Measurements from ENCODE around the gene COL23A1. TPM values are rescaled to one million over a fixed set of nuclear protein-coding genes. Genes with fewer than 3 reads are reported as not detected.

The COL23A1 gene
- total RNA-seq, 1 donor from 2014 or later, result 2.0 TPM

- no peak for TF ChIP-seq CTCF (IDR thresholded peaks at IDR 0.05)
- no peaks in the 10 kb centered on the region for H3K27me3 ChIP-seq
- no peak overlapping the region for H3K4me3 ChIP-seq
- intact Hi-C loops (cut with DNase I), result no loop called here
- no peaks in the 10 kb centered on the region for H3K9me3 ChIP-seq
- H3K27ac ChIP-seq, result no peak overlapping the region
- DNase-seq (peak; percentile 46), ATAC-seq (no peak)
- peaks cover 7% of the 10 kb centered on the region for H3K4me1 ChIP-seq
- no peaks in the 10 kb centered on the region for H3K36me3 ChIP-seq
Observed at GRCh38 chr5:178291969-178292825, 298.0 kb downstream of the COL23A1 start.

GRCh38 chr5:178291161-178291561, 299.0 kb downstream of the COL23A1 start:
- ATAC-seq (no peak), DNase-seq (peak; percentile 45)
- intact Hi-C loops (cut with DNase I), result no loop called here
- peaks cover 7% of the 10 kb centered on the region for H3K4me1 ChIP-seq
- no peak overlapping the region for H3K4me3 ChIP-seq
- H3K9me3 ChIP-seq, result no peaks in the 10 kb centered on the region
- no peaks in the 10 kb centered on the region for H3K36me3 ChIP-seq
- no peak for TF ChIP-seq CTCF (IDR thresholded peaks at IDR 0.05)
- H3K27ac ChIP-seq, result no peak overlapping the region
- H3K27me3 ChIP-seq, result no peaks in the 10 kb centered on the region

GRCh38 chr5:178290376-178290775, 299.8 kb downstream of the COL23A1 start:
- no peaks in the 10 kb centered on the region for H3K9me3 ChIP-seq
- H3K4me3 ChIP-seq, result no peak overlapping the region
- TF ChIP-seq CTCF (IDR thresholded peaks at IDR 0.05), result no peak
- no peak for ATAC-seq
- peaks cover 7% of the 10 kb centered on the region for H3K4me1 ChIP-seq
- H3K36me3 ChIP-seq, result no peaks in the 10 kb centered on the region
- intact Hi-C loops (cut with DNase I), result no loop called here
- DNase-seq, result no peak
- H3K27ac ChIP-seq, result no peak overlapping the region
- H3K27me3 ChIP-seq, result no peaks in the 10 kb centered on the region

- H3K4me3 ChIP-seq, result no peak overlapping the region
- no peak overlapping the region for H3K27ac ChIP-seq
- H3K9me3 ChIP-seq, result peaks cover 2% of the 10 kb centered on the region
- no peak for ATAC-seq
- H3K27me3 ChIP-seq, result no peaks in the 10 kb centered on the region
- DNase-seq, result no peak
- peaks cover 7% of the 10 kb centered on the region for H3K4me1 ChIP-seq
- TF ChIP-seq CTCF (IDR thresholded peaks at IDR 0.05), result no peak
- intact Hi-C loops (cut with DNase I), result no loop called here
- no peaks in the 10 kb centered on the region for H3K36me3 ChIP-seq
Observed at GRCh38 chr5:178289438-178289837, 300.8 kb downstream of the COL23A1 start.

GRCh38 chr5:178288401-178289368, 301.5 kb downstream of the COL23A1 start:
- Histone ChIP-seq H3K4me3 (no peak overlapping the region), H3K27me3 (no peaks in the 10 kb centered on the region), H3K4me1 (peaks cover 7% of the 10 kb centered on the region), H3K9me3 (peaks cover 9% of the 10 kb centered on the region), H3K27ac (no peak overlapping the region), H3K36me3 (no peaks in the 10 kb centered on the region)
- ATAC-seq (peak; percentile 49), DNase-seq (no peak)
- intact Hi-C loops (cut with DNase I), result no loop called here
- no peak for TF ChIP-seq CTCF (IDR thresholded peaks at IDR 0.05)
